Activated CD8-positive, alpha-beta memory T cell treated with anti-CD3 and anti-CD28 coated beads for 4 hours (primary cell): ENCODE measurements around the gene PLPPR1.

Source experiments
- DNase-seq, 2 donors: peaks; one replicate each; pipeline ENCODE4 v3.0.0-alpha.2; 2020; ENCODE audit warnings: low read depth in 2 of 2

PLPPR1 gene

GRCh38 chr9:101047848-101048397 is 19.4 kb downstream of the PLPPR1 start:
- no peak for DNase-seq

- no peak for DNase-seq
Measured at GRCh38 chr9:101050650-101051049, 22.1 kb downstream of the PLPPR1 start.

DNA sequence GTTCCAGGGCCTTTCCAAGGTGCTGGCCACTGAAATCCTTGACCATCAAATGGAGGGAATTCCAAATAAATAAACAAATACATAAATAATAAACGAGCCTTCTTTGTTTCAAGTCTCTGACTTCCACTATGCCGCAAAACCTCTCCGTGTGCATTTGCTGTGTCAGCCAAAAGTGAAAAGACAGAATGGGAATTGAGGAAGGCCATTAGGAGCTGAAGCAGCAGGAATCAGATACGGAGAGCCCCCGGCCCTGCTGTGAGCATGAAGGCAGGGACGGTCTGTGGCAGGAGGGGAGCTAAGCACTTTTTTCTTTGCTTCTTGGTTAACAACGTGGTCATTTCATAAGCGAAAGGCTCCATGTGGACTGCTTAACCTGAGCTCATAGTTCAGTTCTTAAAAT is 26.1 kb downstream of the PLPPR1 start:
- no peak for DNase-seq

DNA sequence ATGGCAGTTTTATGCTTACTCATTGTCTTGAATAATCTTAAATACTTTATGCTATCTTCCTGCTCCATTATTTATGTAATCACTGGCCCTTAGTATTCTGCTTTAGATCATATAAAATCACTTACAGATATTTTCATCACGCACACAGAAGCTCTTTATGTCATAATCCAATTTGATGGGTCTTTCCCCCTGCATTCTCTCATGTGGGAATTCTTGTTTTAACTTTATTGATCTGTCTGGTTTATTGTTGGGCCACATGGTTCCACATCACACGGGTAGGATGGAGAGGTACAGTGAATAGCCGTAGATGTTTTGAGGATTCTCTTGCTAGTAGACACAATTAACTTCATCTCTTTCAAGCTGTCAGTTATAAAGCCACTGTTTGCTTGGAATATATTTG is 27.0 kb downstream of the PLPPR1 start:
- no peak for DNase-seq

GRCh38 chr9:101062686-101063085 is 34.2 kb downstream of the PLPPR1 start:
- no peak for DNase-seq

DNA sequence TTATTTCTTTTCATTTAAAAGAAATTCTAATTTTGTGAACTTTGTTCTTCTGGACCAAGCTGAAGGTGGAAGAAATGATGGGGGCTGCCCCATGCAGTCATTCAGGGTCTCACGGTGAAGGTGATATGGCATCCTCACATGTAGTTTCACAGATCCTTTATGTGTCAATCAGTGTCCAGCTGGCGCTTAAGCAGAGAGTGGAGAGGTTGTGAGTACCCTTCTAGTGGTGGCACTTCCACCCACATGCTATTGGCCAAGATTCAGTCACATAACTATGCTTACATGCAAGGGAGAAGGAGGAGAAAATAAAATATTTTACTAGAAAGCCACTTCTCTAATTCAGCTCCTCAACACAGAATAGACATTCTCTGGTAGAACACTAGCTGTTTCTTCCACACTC is 34.7 kb downstream of the PLPPR1 start:
- DNase-seq = no peak

DNA sequence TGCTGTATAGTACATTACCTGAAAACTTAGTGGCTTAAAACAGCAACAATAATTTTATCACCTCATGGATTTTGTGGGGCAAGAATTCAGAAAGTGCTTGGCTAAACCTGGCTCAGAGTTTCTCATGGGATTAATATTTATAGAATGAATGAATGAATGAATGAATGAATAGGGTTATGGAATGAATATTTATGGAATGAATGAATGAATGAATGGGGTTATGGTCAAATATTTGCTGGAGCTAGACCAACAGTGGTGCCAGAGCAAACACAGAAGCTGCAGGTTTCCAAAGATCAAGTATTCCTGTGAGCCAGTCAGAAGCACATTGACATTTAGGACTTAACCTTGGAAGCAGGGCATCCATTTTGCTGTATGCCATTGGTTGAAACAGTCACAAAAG is 35.7 kb downstream of the PLPPR1 start:
- DNase-seq = no peak

- no peak for DNase-seq
Measured at GRCh38 chr9:101065930-101066329, 37.4 kb downstream of the PLPPR1 start.

DNA sequence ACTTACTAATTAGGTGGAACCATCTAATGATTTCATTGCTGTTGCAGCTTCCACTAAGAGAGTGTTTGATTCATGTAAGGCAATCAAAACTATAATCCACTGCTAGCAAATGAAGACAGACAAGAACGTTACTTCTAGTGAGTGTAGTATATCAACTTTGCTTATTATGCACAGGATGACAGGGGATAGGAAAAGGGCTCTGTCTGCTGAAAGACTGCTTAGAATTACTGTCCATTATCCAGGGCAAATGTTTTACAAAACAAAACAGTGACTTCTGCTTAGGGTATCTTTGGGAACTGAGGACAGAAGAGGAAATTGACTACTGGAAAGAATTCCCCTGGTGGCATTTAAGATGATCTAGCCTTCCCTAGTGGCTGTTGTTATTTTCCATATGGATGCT is 40.2 kb downstream of the PLPPR1 start:
- DNase-seq = no peak

GRCh38 chr9:101072259-101072658 is 43.7 kb downstream of the PLPPR1 start:
- no peak for DNase-seq

DNA sequence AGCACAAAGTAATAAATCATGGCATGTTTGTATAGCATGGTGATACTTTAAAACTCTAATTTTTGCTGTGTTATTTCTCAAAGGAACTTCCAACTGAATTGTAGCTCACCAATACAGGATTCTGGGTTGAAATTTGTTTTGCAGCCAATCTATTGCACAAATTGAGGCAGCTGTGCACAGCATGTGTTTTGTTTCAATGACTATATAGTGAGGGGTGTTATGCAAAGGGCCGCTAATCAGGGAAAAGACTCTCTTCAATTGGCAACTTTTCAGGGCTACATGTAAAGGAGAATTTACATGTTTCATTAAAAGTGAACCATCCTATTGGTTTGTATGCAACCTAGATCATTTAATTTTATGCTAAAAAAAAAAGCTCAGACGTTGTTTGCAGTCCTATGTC is 44.6 kb downstream of the PLPPR1 start:
- no peak for DNase-seq

- DNase-seq = no peak
Measured at GRCh38 chr9:101081641-101082040, 53.1 kb downstream of the PLPPR1 start.

GRCh38 chr9:101083448-101084202 is 55.1 kb downstream of the PLPPR1 start:
- no peak for DNase-seq

- no peak for DNase-seq
Measured at GRCh38 chr9:101087426-101087825, 58.9 kb downstream of the PLPPR1 start.

DNA sequence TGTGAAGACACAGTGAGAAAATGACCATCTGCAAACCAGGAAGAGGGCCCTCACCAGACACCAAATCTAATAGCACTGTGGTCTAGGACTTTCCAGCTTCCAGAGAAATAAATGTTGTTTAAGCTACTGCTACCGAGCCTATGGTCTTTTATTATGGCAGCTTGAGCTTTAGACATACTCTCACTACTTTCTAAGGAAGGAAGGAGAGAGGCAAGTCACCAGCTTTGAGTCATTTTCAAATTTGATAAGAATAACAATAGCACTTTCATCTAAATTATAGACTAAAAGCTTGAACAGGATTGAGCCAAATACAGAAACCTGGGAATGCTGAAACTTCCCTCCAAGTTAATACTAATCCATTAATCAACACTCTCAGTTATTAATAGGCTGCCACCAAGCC is 64.4 kb downstream of the PLPPR1 start:
- no peak for DNase-seq

DNA sequence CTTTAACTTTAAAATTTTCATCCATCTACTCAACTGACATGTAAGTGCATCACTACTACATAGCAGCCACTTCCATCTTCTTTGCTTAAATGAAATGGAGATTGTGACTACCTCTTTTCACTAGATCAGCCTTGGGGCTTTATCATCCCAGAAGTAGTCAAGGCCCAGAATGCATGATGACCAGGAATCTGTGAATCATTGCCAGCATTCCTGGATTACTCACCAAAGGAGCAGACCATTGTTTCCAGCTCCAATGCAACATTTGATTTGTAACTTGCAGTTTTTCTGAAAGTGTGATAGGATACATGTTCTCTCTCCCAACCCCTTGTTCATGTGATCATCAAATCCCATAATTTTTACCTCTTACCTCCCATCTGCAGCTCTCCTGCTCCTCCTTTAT is 65.1 kb downstream of the PLPPR1 start:
- DNase-seq = no peak

DNA sequence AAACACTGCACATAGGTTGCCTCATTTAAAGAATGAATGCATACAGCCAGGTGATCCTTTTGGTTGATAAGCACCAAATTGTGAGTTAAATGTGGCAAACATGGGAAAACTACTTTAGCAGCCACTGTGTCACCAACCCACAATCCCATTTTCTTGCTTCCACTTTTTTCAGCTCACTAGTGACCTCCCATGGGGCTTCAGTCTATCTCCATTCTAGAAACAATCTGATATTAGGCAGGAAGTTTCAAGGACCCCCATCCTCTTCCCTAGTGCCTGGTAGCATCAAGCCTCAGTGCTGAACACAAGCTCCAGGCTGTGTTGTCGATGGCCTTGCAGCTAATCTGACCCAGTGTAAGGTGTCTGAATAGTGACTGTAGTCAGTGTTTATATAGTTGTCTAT is 66.2 kb downstream of the PLPPR1 start:
- no peak for DNase-seq

DNA sequence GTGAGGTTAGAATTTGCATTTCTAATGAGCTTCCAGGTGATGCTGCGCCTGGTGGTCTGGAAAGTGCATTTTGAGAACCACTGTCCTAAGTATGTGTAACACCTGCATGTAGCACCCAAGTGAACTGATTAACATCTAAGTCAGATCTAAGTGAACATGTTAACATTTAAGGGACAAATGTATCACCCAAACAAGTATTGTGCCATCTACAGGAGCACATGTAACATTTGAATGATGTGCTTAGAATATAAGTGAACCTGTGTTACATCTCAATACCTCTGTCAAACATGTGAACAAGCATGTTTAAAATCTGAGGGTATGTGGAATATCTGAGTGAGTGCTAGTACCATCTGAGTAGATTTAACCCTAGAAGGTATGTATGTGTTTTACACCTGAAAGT is 68.7 kb downstream of the PLPPR1 start:
- DNase-seq = no peak

DNA sequence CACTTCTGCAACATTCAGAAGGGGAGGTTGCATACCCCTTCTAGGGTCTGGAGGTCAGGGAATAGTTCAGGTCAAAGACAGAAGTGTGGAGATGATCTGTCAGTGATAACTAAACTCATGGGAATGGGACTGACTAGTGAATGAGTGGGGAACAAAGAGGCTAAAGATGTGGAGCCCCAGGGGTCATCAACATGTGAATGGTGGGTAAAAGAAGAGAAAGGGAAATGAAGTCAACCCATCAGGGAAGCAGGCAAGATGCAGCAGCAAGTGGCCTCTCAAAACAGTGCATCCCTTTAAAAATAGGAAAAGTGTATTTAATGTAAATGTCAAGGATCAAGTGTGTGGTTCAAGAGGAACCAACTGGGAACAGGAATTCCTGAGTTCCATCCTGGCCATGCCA is 69.9 kb downstream of the PLPPR1 start:
- DNase-seq = no peak

GRCh38 chr9:101114317-101114716 is 85.8 kb downstream of the PLPPR1 start:
- no peak for DNase-seq

GRCh38 chr9:101115102-101115501 is 86.6 kb downstream of the PLPPR1 start:
- DNase-seq = no peak

DNA sequence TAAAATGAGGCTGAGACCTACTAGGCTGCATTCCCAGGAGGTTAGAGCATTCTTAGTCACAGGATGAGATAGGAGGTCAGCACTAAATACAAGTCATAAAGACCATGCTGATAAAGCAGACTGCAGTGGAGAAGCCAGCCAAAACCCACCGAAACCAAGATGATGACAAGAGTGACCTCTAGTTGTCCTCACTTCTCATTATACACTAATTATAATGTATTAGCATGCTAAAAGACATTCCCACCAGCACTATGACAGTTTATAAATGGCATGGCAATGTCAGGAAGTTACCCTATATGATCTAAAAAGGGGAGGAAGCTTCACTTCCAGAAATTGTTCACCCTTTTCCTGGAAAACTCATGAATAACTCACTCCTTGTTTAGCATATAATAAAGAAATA is 88.6 kb downstream of the PLPPR1 start:
- no peak for DNase-seq

DNA sequence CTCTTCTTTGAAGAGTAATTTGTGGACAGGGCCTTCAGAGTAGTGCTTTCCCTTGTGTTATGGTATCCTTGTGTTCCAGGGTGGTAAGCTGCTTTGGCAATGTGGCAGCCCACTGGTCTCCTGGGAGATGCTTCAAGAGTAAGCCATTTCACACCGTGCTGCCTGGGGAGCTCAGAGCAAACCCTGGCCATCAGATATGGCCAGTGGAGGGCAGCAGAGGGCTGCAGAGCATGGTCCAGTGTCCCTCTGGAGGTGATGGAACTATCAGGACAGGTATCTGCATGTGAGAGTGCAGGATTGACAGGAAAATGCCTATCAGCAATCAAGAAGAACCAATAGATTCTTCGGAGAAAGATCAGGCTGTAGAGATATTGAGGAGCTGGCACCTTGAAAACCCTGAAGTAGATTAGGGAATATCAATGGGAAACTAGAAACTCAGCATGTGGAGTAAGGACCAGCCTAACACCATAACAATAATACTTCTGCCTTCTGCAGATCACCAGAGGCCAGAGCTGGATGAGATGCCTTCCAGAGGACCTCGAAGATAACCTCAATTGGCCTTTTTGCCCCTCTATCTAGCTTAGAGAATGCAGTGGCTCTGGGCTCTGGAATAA is 90.8 kb downstream of the PLPPR1 start:
- DNase-seq = no peak
